Loucy (cell line): ENCODE data around the gene ATP6V0D1.

Source experiments
- H2AFZ ChIP-seq: fragments of 200-600 bp; sonication (generic); 2 replicates; pipeline ENCODE4 v1.6.0; 2016; ENCODE audit warnings: antibody characterized with exemption, mild to moderate bottlenecking, low read length, moderate library complexity
- H3F3A ChIP-seq: fragments of 200-600 bp; 2 replicates; pipeline ENCODE4 v1.6.0; 2016; ENCODE audit warnings: antibody characterized with exemption, low read depth, mild to moderate bottlenecking
- H3K27me3 ChIP-seq: fragments of 200-600 bp; sonication (generic); 2 replicates; pipeline ENCODE4 v1.6.1; 2014; ENCODE audit warnings: low read length, mild to moderate bottlenecking; ENCODE audit not compliant: insufficient read depth, poor library complexity, severe bottlenecking
- H3K36me3 ChIP-seq: fragments of 200-600 bp; sonication (generic); 2 replicates; pipeline ENCODE4 v1.6.1; 2016; ENCODE audit warnings: low read length; ENCODE audit not compliant: insufficient read depth
- H3K4me1 ChIP-seq: fragments of 200-600 bp; sonication (generic); 2 replicates; pipeline ENCODE4 v1.5.1; 2014; ENCODE audit warnings: low read length, mild to moderate bottlenecking; ENCODE audit not compliant: insufficient read depth, poor library complexity, severe bottlenecking
- H3K4me2 ChIP-seq: fragments of 200-600 bp; sonication (generic); 2 replicates; pipeline ENCODE4 v1.6.0; 2014; ENCODE audit warnings: antibody characterized with exemption, low read length, low read depth, mild to moderate bottlenecking; ENCODE audit not compliant: poor library complexity, severe bottlenecking
- H3K4me3 ChIP-seq: fragments of 200-600 bp; sonication (generic); 2 replicates; pipeline ENCODE4 v1.5.1; 2014; ENCODE audit warnings: low read length, mild to moderate bottlenecking, mixed read lengths; ENCODE audit not compliant: poor library complexity, severe bottlenecking
- H3K79me2 ChIP-seq: fragments of 200-600 bp; sonication (generic); 2 replicates; pipeline ENCODE4 v1.6.1; 2014; ENCODE audit warnings: low read length; ENCODE audit not compliant: insufficient read depth
- H3K9ac ChIP-seq: fragments of 200-600 bp; sonication (generic); 2 replicates; pipeline ENCODE4 v1.6.0; 2014; ENCODE audit warnings: mild to moderate bottlenecking, low read depth, low read length, moderate library complexity; ENCODE audit not compliant: poor library complexity, severe bottlenecking
- H3K9me2 ChIP-seq: fragments of 200-600 bp; sonication (generic); replicated peaks from 2 replicates; pipeline ENCODE4 v1.6.1; 2016; ENCODE audit warnings: low read depth, low read length, mixed read lengths
- H3K9me3 ChIP-seq: fragments of 200-600 bp; sonication (generic); 2 replicates; pipeline ENCODE4 v1.6.1; 2014; ENCODE audit warnings: mild to moderate bottlenecking, antibody characterized with exemption, low read length, low read depth; ENCODE audit not compliant: insufficient read depth
- H4K20me1 ChIP-seq: fragments of 200-600 bp; sonication (generic); 2 replicates; pipeline ENCODE4 v1.6.0; 2014; ENCODE audit warnings: antibody characterized with exemption, low read length, mild to moderate bottlenecking; ENCODE audit not compliant: insufficient read depth, poor library complexity, severe bottlenecking
- CTCF ChIP-seq: fragments of 200-600 bp; sonication (generic); conservative IDR thresholded peaks from 2 replicates; pipeline ENCODE4 v1.5.1; 2014; ENCODE audit warnings: mild to moderate bottlenecking, antibody characterized with exemption, low read length
- EZH2phosphoT487 ChIP-seq: fragments of 200-600 bp; IDR thresholded peaks from 2 replicates; pipeline ENCODE4 v1.6.1; 2018; ENCODE audit warnings: antibody characterized with exemption, mild to moderate bottlenecking, moderate library complexity, borderline replicate concordance

Gene ATP6V0D1

GRCh38 chr16:67446968-67447507 is 33.9 kb downstream of the ATP6V0D1 start:
- H3K27me3 ChIP-seq = no peaks in the 10 kb centered on the region
- no peaks in the 10 kb centered on the region for H3K9me2 ChIP-seq
- TF ChIP-seq EZH2phosphoT487 (no peak), CTCF (no peak)
- H3K4me3 ChIP-seq = no peak overlapping the region
- H4K20me1 ChIP-seq = no peaks in the 10 kb centered on the region
- H3K9ac ChIP-seq = no peak overlapping the region
- H3K36me3 ChIP-seq = no peaks in the 10 kb centered on the region
- no peak overlapping the region for H2AFZ ChIP-seq
- no peaks in the 10 kb centered on the region for H3K9me3 ChIP-seq
- no peaks in the 10 kb centered on the region for H3F3A ChIP-seq
- H3K4me1 ChIP-seq = no peaks in the 10 kb centered on the region
- no peak overlapping the region for H3K4me2 ChIP-seq
- H3K79me2 ChIP-seq = no peaks in the 10 kb centered on the region

- Histone ChIP-seq H3K9me2 (no peaks in the 10 kb centered on the region), H3F3A (no peaks in the 10 kb centered on the region), H3K4me2 (no peak overlapping the region), H3K27me3 (no peaks in the 10 kb centered on the region), H3K4me1 (no peaks in the 10 kb centered on the region), H2AFZ (no peak overlapping the region), H3K79me2 (no peaks in the 10 kb centered on the region), H3K9ac (no peak overlapping the region), H3K9me3 (no peaks in the 10 kb centered on the region), H3K4me3 (no peak overlapping the region), H3K36me3 (no peaks in the 10 kb centered on the region), H4K20me1 (no peaks in the 10 kb centered on the region)
- no peak for TF ChIP-seq CTCF
- TF ChIP-seq EZH2phosphoT487 = no peak
Observed at GRCh38 chr16:67445913-67446907, 34.7 kb downstream of the ATP6V0D1 start.

- Histone ChIP-seq H4K20me1 (no peaks in the 10 kb centered on the region), H3K9me2 (no peaks in the 10 kb centered on the region), H2AFZ (no peak overlapping the region), H3K79me2 (no peaks in the 10 kb centered on the region), H3F3A (no peaks in the 10 kb centered on the region), H3K27me3 (no peaks in the 10 kb centered on the region), H3K36me3 (no peaks in the 10 kb centered on the region), H3K9me3 (no peaks in the 10 kb centered on the region), H3K4me3 (no peak overlapping the region), H3K9ac (no peak overlapping the region), H3K4me2 (no peak overlapping the region), H3K4me1 (no peaks in the 10 kb centered on the region)
- no peak; the same call in 1 of the 2 replicates for TF ChIP-seq CTCF
- TF ChIP-seq EZH2phosphoT487 = no peak
Observed at GRCh38 chr16:67445441-67445912, 35.5 kb downstream of the ATP6V0D1 start.
